Sigmoid colon (tissue), 7 donors: ENCODE results near the gene NPIPB9. TPM values are rescaled to one million over a fixed set of nuclear protein-coding genes. Genes with fewer than 3 reads are reported as not detected.
"Not testable (repeated sequence)": the region's sequence is repeated elsewhere in the genome, so short reads cannot be mapped to it uniquely, and the experiment has no call there.

Source experiments
- DNase-seq: peaks from one replicate; pipeline ENCODE4 v3.0.0-alpha.2; 2019
- H3K27ac ChIP-seq, 4 donors: fragments of 200-600 bp; sonication (generic); one replicate each; pipeline ENCODE4 v1.5.1; 2016 to 2019; ENCODE audit warnings: mild to moderate bottlenecking in 1 of 4
- H3K27me3 ChIP-seq, 3 donors: fragments of 200-600 bp; sonication (generic); one replicate each; pipeline ENCODE4 v1.5.1; 2019; ENCODE audit warnings: mild to moderate bottlenecking in 1 of 3
- H3K36me3 ChIP-seq, 4 donors: fragments of 200-600 bp; sonication (generic); one replicate each; pipeline ENCODE4 v1.5.1; 2016 to 2019
- H3K4me1 ChIP-seq, 4 donors: fragments of 200-600 bp; sonication (generic); one replicate each; pipeline ENCODE4 v1.5.1; 2017 to 2019
- H3K4me3 ChIP-seq, 4 donors: fragments of 200-600 bp; sonication (generic); one replicate each; pipeline ENCODE4 v1.5.1; 2017 to 2019; ENCODE audit warnings: mild to moderate bottlenecking in 2 of 4, moderate library complexity in 1 of 4
- H3K9me3 ChIP-seq, 4 donors: fragments of 200-600 bp in 3 of 4; sonication (generic) in 3 of 4; one replicate each; pipeline versions ENCODE4 v1.5.1 to v1.6.1; 2013 to 2019
- WGBS, 2 donors: extraction: QIAGEN DNeasy Blood & Tissue Kit; methylation state at CpG; one replicate each; pipeline ENCODE4 v1.1.7; 2013; 5-methylcytosine and 5-hydroxymethylcytosine counted together
- intact Hi-C: fragments of 100-400 bp; cut with DNase I; formaldehyde crosslinking; loops from one replicate; pipeline ENCODE4 v1.15.1; 2023
- polyA plus RNA-seq, 3 donors: library from polyadenylated mRNA; stranded (reverse); fragments of 200-250 nt; gene quantifications; one replicate each; pipeline ENCODE4 v1.2.3, GENCODE V29; 2013
- total RNA-seq, 4 donors: library from RNA; depleted of rRNA; stranded (reverse); fragments of >200 nt; gene quantifications; one replicate each; pipeline ENCODE4 v1.1.0, GENCODE V29; 2016
- donor health status: healthy with polysubstance abuse.
- donor health status: Bipolar disorder and iron deficiency.
- donor health status: healthy.

Gene NPIPB9
- total RNA-seq (1 to 10 TPM in 2 of 4 donors, under 1 TPM in 1, not detected in 1; 0.49 to 7.5 (median 1.8) TPM), polyA plus RNA-seq (under 1 TPM in 1 of 3 donors, not detected in 2; 0.87 TPM)

- H3K27me3 ChIP-seq, DNase-seq, H3K9me3 ChIP-seq, H3K4me1 ChIP-seq, intact Hi-C loops, H3K4me3 ChIP-seq, H3K36me3 ChIP-seq, H3K27ac ChIP-seq: not testable (repeated sequence)
- WGBS, 2 donors = no CpG with 5 or more reads among the region's 5 CpGs
Observed at GRCh38 chr16:28751487-28751886, at the start of gene NPIPB9. NPIPB9 (plus strand) TSS chr16:28751787.

- intact Hi-C loops, H3K27ac ChIP-seq, H3K36me3 ChIP-seq, DNase-seq, H3K9me3 ChIP-seq, H3K4me1 ChIP-seq, H3K27me3 ChIP-seq, H3K4me3 ChIP-seq: not testable (repeated sequence)
- 65 to 83% methylated on average over 4 to 5 of the region's 7 CpGs for WGBS, 2 donors
Observed at GRCh38 chr16:28704246-28704645, 47.3 kb upstream of the NPIPB9 start.

GRCh38 chr16:28711220-28712083, 40.1 kb upstream of the NPIPB9 start, which contains the start of gene EIF3C:
EIF3C (plus strand) TSS chr16:28711464; CDS start chr16:28711687, 223 bp downstream.
- H3K4me1 ChIP-seq, H3K27me3 ChIP-seq, intact Hi-C loops, H3K27ac ChIP-seq, DNase-seq, H3K9me3 ChIP-seq, H3K36me3 ChIP-seq: not testable (repeated sequence)
- H3K4me3 ChIP-seq = peak within 1 kb of the TSS in 1 of 4 donors; percentile 36
- WGBS, 2 donors = no CpG with 5 or more reads among the region's 66 CpGs

GRCh38 chr16:28722852-28723650, 28.5 kb upstream of the NPIPB9 start:
- H3K4me3 ChIP-seq, DNase-seq, H3K4me1 ChIP-seq, intact Hi-C loops, H3K9me3 ChIP-seq, H3K36me3 ChIP-seq, H3K27ac ChIP-seq, H3K27me3 ChIP-seq: not testable (repeated sequence)
- 91% methylated on average over 12 of the region's 15 CpGs for WGBS, 2 donors

GRCh38 chr16:28731253-28731652, 20.3 kb upstream of the NPIPB9 start:
- H3K4me3 ChIP-seq, DNase-seq, H3K27ac ChIP-seq, H3K4me1 ChIP-seq, H3K9me3 ChIP-seq, intact Hi-C loops, H3K36me3 ChIP-seq, H3K27me3 ChIP-seq: not testable (repeated sequence)
- no CpG with 5 or more reads among the region's 5 CpGs for WGBS, 2 donors

GRCh38 chr16:28732455-28733124, 19.0 kb upstream of the NPIPB9 start:
- H3K9me3 ChIP-seq, H3K4me1 ChIP-seq, H3K36me3 ChIP-seq, H3K27ac ChIP-seq, H3K4me3 ChIP-seq, intact Hi-C loops, H3K27me3 ChIP-seq, DNase-seq: not testable (repeated sequence)
- 82 to 89% methylated on average over 2 of the region's 9 CpGs for WGBS, 2 donors

- H3K27me3 ChIP-seq, H3K36me3 ChIP-seq, H3K9me3 ChIP-seq, H3K4me3 ChIP-seq, intact Hi-C loops, DNase-seq, H3K4me1 ChIP-seq, H3K27ac ChIP-seq: not testable (repeated sequence)
- WGBS, 2 donors = 5 to 19% methylated on average over 6 of the region's 9 CpGs
Observed at GRCh38 chr16:28739787-28740186, 11.8 kb upstream of the NPIPB9 start.

- H3K4me1 ChIP-seq, H3K4me3 ChIP-seq, intact Hi-C loops, H3K36me3 ChIP-seq, DNase-seq, H3K9me3 ChIP-seq, H3K27me3 ChIP-seq, H3K27ac ChIP-seq: not testable (repeated sequence)
- 2 to 5% methylated on average over 19 of the region's 27 CpGs for WGBS, 2 donors
Observed at GRCh38 chr16:28740631-28741030, 11.0 kb upstream of the NPIPB9 start.

GRCh38 chr16:28741295-28741694, 10.3 kb upstream of the NPIPB9 start:
- DNase-seq, H3K9me3 ChIP-seq, intact Hi-C loops, H3K4me3 ChIP-seq, H3K4me1 ChIP-seq, H3K36me3 ChIP-seq, H3K27ac ChIP-seq, H3K27me3 ChIP-seq: not testable (repeated sequence)
- 76 to 82% methylated on average over 5 to 6 of the region's 9 CpGs for WGBS, 2 donors

- H3K27me3 ChIP-seq, H3K9me3 ChIP-seq, H3K27ac ChIP-seq, H3K4me1 ChIP-seq, H3K4me3 ChIP-seq, intact Hi-C loops, DNase-seq, H3K36me3 ChIP-seq: not testable (repeated sequence)
- 19 to 32% methylated on average over 24 of the region's 62 CpGs for WGBS, 2 donors
Observed at GRCh38 chr16:28746618-28747350, 4.8 kb upstream of the NPIPB9 start.

GRCh38 chr16:28749997-28750465, 1.6 kb upstream of the NPIPB9 start:
- intact Hi-C loops = not testable (repeated sequence)
- H3K27ac ChIP-seq = peak overlapping the region in 1 of 4 donors; percentile 61
- WGBS, 2 donors = 12 to 14% methylated on average over 22 of the region's 33 CpGs

More at GRCh38 chr16:28749997-28750465, 1.6 kb upstream of the NPIPB9 start:
- not testable (repeated sequence) for H3K9me3 ChIP-seq, H3K36me3 ChIP-seq, H3K27me3 ChIP-seq, H3K4me1 ChIP-seq, DNase-seq
- peak overlapping the region in 2 of 4 donors; percentile 15 to 32 for H3K4me3 ChIP-seq
